ENCODE data around the gene ZBTB5. TPM values are rescaled to one million over a fixed set of nuclear protein-coding genes. Genes with fewer than 3 reads are reported as not detected.

ZBTB5 gene
- total and polyA plus RNA-seq, 2 of the 4 experiments (the other 2 are of a cell fraction) = 6.3 to 9.1 TPM

- no peak overlapping the region for H4K91ac ChIP-seq (ENCODE audit: insufficient read depth, low read depth, low read length)
- peak; percentile 14 for DNase-seq
- no peak overlapping the region for H4K8ac ChIP-seq (ENCODE audit: low read depth in 2 of 2, low read length in 2 of 2)
- H2AK9ac ChIP-seq (replicated peaks; ENCODE audit: low read depth, low read length, poor library complexity) = no peak overlapping the region
- H2BK15ac ChIP-seq (ENCODE audit: low read depth, low read length) = no peak overlapping the region
- H3K27me3 ChIP-seq (ENCODE audit: control insufficient read depth, insufficient read depth, low read length) = no peaks in the 10 kb centered on the region
- peaks cover 10% of the 10 kb centered on the region for H3K4me1 ChIP-seq (ENCODE audit: control insufficient read depth, insufficient read depth, low read length)
- no peak overlapping the region for H3K18ac ChIP-seq (ENCODE audit: low read depth, low read length)
- peak; percentile 56 for ATAC-seq (ENCODE audit: low read depth)
- no peak overlapping the region for H2AFZ ChIP-seq (replicated peaks; ENCODE audit: low read length, poor library complexity)
- no peak overlapping the region for H3K14ac ChIP-seq (replicated peaks; ENCODE audit: low read depth, low read length)
- H2BK5ac ChIP-seq (ENCODE audit: low read depth, low read length, poor library complexity, severe bottlenecking) = no peak overlapping the region
- intact Hi-C loops (cut with micrococcal nuclease) (no loop called here), in situ Hi-C loops (cut with MboI; ENCODE audit: low sequenced_read_pairs) (no loop called here), dilution Hi-C loops (cut with HindIII; ENCODE audit: low sequenced_read_pairs, unreplicated experiment) (no loop called here)
- BruUV-seq (replicated peaks) = no TSS peak
- no peak overlapping the region for H3K9ac ChIP-seq (ENCODE audit: low read depth, low read length)
- no peak overlapping the region for H3K23ac ChIP-seq (ENCODE audit: low read depth, low read length)
- peaks cover 4% of the 10 kb centered on the region; the same call in 1 of the 2 replicates for H3K36me3 ChIP-seq (ENCODE audit: control insufficient read depth, insufficient read depth, low read length)
- peaks cover 48% of the 10 kb centered on the region for H4K20me1 ChIP-seq (ENCODE audit: insufficient read depth, low read length)
- CTCF ChIA-PET = no interaction called here
- H2BK120ac ChIP-seq (ENCODE audit: low read depth, low read length) = no peak overlapping the region
- H3K4ac ChIP-seq (ENCODE audit: low read depth, low read length) = no peak overlapping the region
- H2BK20ac ChIP-seq (ENCODE audit: low read depth, low read length) = no peak overlapping the region
- H4K5ac ChIP-seq (ENCODE audit: low read depth, low read length) = no peak overlapping the region
- H3K4me2 ChIP-seq (ENCODE audit: low read depth, low read length) = no peak overlapping the region
- no peak overlapping the region for H3K27ac ChIP-seq (ENCODE audit: insufficient read depth, low read length)
- H3K79me1 ChIP-seq (ENCODE audit: low read depth in 1 of 2, low read length in 2 of 2) = peaks cover 32 to 88% of the 10 kb centered on the region in 2 experiments
- no peaks in the 10 kb centered on the region for H3K9me3 ChIP-seq (ENCODE audit: control insufficient read depth, insufficient read depth, low read length)
- H3K9me1 ChIP-seq (ENCODE audit: insufficient read depth, low read length) = peaks cover 17% of the 10 kb centered on the region
- no peak overlapping the region for H3K56ac ChIP-seq (ENCODE audit: extremely low read depth, insufficient read depth, low read length)
- TF ChIP-seq MAZ (IDR thresholded peaks at IDR 0.05; ENCODE audit: borderline replicate concordance, low read depth, low read length) = no peak
- TF ChIP-seq RAD21 (IDR thresholded peaks at IDR 0.05; ENCODE audit: low read length) = no peak
- no peak for TF ChIP-seq MAFK (IDR thresholded peaks at IDR 0.05; ENCODE audit: low read depth, low read length)
- no peak for TF ChIP-seq RCOR1 (IDR thresholded peaks at IDR 0.05; ENCODE audit: insufficient replicate concordance, low read length)
- no peak for TF ChIP-seq FOS (IDR thresholded peaks at IDR 0.05; ENCODE audit: low read depth, low read length)
- no peak for TF ChIP-seq CTCF (conservative IDR thresholded peaks at IDR 0.05; ENCODE audit: low read depth, low read length)
- TF ChIP-seq POLR2A (IDR thresholded peaks at IDR 0.05; ENCODE audit: low read depth, low read length) = no peak
- TF ChIP-seq MXI1 (IDR thresholded peaks at IDR 0.05; ENCODE audit: borderline replicate concordance, low read depth, low read length) = no peak
- no peak overlapping the region for H2AK5ac ChIP-seq (ENCODE audit: low read depth, low read length)
- POLR2A ChIA-PET (ENCODE audit: unreplicated experiment) = no interaction called here
- H3K4me3 ChIP-seq (ENCODE audit: insufficient read depth, low read depth, low read length) = no peak overlapping the region
Observed at GRCh38 chr9:37454238-37454637, 11.0 kb downstream of the ZBTB5 start.

Data from IMR-90 (cell line).